Naive thymus-derived CD4-positive, alpha-beta T cell (primary cell): ENCODE measurements around the gene UBR3. TPM values are rescaled to one million over a fixed set of nuclear protein-coding genes. Genes with fewer than 3 reads are reported as not detected.
A peak's percentile ranks its signal among the peaks of the same experiment; 100 is the strongest.
"Not testable (repeated sequence)": the region's sequence is repeated elsewhere in the genome, so short reads cannot be mapped to it uniquely, and the experiment has no call there.

ENCODE experiments used
- ATAC-seq: fragments of 150-1000 bp; cut with Tn5 transposase; 2 replicates; pipeline ENCODE4 v1.10.0; 2021; ENCODE audit warnings: mild to moderate bottlenecking, moderate library complexity
- CTCF ChIA-PET: fragments of 350-600 bp; sonication (Branson Sonifier 250); formaldehyde crosslinking; loops from one replicate; lab custom pipeline; 2021; ENCODE audit warnings: antibody characterized with exemption; lab: Charles Lee
- POLR2A ChIA-PET: fragments of 350-600 bp; sonication (Branson Sonifier 250); formaldehyde crosslinking; loops from one replicate; lab custom pipeline; 2021; ENCODE audit warnings: antibody characterized with exemption, inconsistent platforms; lab: Charles Lee
- DNase-seq, 9 donors: peaks; one replicate each; pipeline versions ENCODE4 v3.0.0 to v3.0.0-alpha.2; 2020 to 2022; ENCODE audit warnings: mixed read lengths in 1 of 9
- H3K27ac ChIP-seq: one replicate; pipeline ENCODE4 v1.7.0; 2013; ENCODE audit warnings: mild to moderate bottlenecking, low read depth, low read length, moderate library complexity
- H3K27me3 ChIP-seq, 2 donors: one replicate each; pipeline ENCODE4 v1.7.0; 2013; ENCODE audit warnings: low read length in 2 of 2, mild to moderate bottlenecking in 2 of 2, moderate library complexity in 2 of 2; ENCODE audit not compliant: control insufficient read depth in 2 of 2, insufficient read depth in 2 of 2
- H3K36me3 ChIP-seq, 3 experiments: 1 replicate in 2 of 3; 2 replicates in 1 of 3; pipeline ENCODE4 v1.7.0; 2013; ENCODE audit warnings: low read length in 3 of 3, mild to moderate bottlenecking in 3 of 3, moderate library complexity in 1 of 3; ENCODE audit not compliant: insufficient read depth in 3 of 3, control insufficient read depth in 2 of 3
- H3K4me1 ChIP-seq, 2 donors: one replicate each; pipeline ENCODE4 v1.7.0; 2013; ENCODE audit warnings: low read length in 2 of 2, mild to moderate bottlenecking in 2 of 2, moderate library complexity in 1 of 2; ENCODE audit not compliant: control insufficient read depth in 2 of 2, insufficient read depth in 2 of 2
- H3K4me3 ChIP-seq: 2 replicates; pipeline ENCODE4 v1.7.0; 2013; ENCODE audit warnings: mild to moderate bottlenecking, low read length
- H3K9me3 ChIP-seq, 3 experiments: 1 replicate in 2 of 3; 2 replicates in 1 of 3; pipeline ENCODE4 v1.7.0; 2013; ENCODE audit warnings: low read length in 3 of 3; ENCODE audit not compliant: control insufficient read depth in 2 of 3
- H3K27ac Mint-ChIP-seq, 9 donors: one replicate each; pipeline ENCODE4 v1.8.0; 2020 to 2022; ENCODE audit warnings: mixed read lengths in 9 of 9, mild to moderate bottlenecking in 8 of 9, moderate library complexity in 5 of 9, inconsistent platforms in 2 of 9
- H3K27me3 Mint-ChIP-seq, 5 donors: one replicate each; pipeline ENCODE4 v1.8.0; 2021 to 2022; ENCODE audit warnings: mixed read lengths in 5 of 5, mild to moderate bottlenecking in 1 of 5
- H3K36me3 Mint-ChIP-seq, 5 donors: one replicate each; pipeline ENCODE4 v1.8.0; 2020 to 2022; ENCODE audit warnings: mixed read lengths in 5 of 5, mild to moderate bottlenecking in 3 of 5, inconsistent platforms in 1 of 5
- H3K4me1 Mint-ChIP-seq, 7 donors: one replicate each; pipeline ENCODE4 v1.8.0; 2020 to 2022; ENCODE audit warnings: mixed read lengths in 7 of 7, mild to moderate bottlenecking in 3 of 7, inconsistent platforms in 1 of 7
- H3K4me3 Mint-ChIP-seq, 10 donors: one replicate each; pipeline ENCODE4 v1.8.0; 2020 to 2022; ENCODE audit warnings: mild to moderate bottlenecking in 10 of 10, mixed read lengths in 10 of 10, moderate library complexity in 6 of 10, inconsistent platforms in 2 of 10
- H3K9me3 Mint-ChIP-seq, 11 donors: one replicate each; pipeline ENCODE4 v1.8.0; 2020 to 2022; ENCODE audit warnings: mixed read lengths in 11 of 11, mild to moderate bottlenecking in 4 of 11, inconsistent platforms in 1 of 11, moderate library complexity in 1 of 11
- intact Hi-C, 2 donors: fragments of 100-400 bp; cut with micrococcal nuclease; formaldehyde crosslinking; loops; one replicate each; pipeline ENCODE4 v1.15.1; 2023
- polyA plus RNA-seq, 2 donors: library from polyadenylated mRNA; unstranded; fragments of 300-500 nt; fragmentation: Illumina TruSeq; gene quantifications; one replicate each; pipeline ENCODE4 v1.2.3, GENCODE V29; 2021
- total RNA-seq, 6 experiments: library from RNA in 5 of 6; stranded (reverse) in 5 of 6; gene quantifications; 1 replicate in 5 of 6; 2 replicates in 1 of 6; pipeline ENCODE4 v1.2.3 and lab custom pipeline; 2021 to 2026

Gene UBR3
- total and polyA plus RNA-seq, 7 experiments from 2014 or later: 7.7 to 48.2 (median 39.0) TPM

DNA sequence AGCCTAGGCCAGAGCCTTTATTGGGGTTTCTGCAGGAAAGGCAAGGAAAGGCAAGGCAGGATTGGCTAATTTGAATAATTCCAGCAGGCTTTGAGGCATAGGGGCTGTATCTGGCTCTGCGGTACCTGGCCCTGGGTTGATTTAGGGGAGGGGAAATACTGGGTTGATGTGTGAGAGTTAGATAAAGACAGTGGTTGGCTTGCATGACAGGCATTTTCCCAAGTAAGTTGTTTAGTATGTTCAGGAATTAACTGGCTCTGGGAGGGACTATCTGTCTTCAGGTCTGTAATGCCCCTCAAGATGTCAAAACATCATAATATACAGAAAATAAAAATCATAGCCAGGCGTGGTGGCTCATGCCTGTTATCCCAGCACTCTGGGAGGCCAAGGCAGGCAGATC is 98.7 kb downstream of the UBR3 start:
- no peaks in the 10 kb centered on the region for H3K9me3 Mint-ChIP-seq
- ATAC-seq (no peak), DNase-seq (no peak)
- H3K4me3 ChIP-seq: no peak overlapping the region
- H3K36me3 ChIP-seq: peaks cover 0 to 16% (median 0%) of the 10 kb centered on the region in 3 experiments
- H3K36me3 Mint-ChIP-seq: peaks cover 0 to 24% (median 7%) of the 10 kb centered on the region in 5 donors
- H3K27me3 Mint-ChIP-seq: no peaks in the 10 kb centered on the region
- H3K4me1 ChIP-seq: no peaks in the 10 kb centered on the region
- H3K27ac ChIP-seq: peak overlapping the region; percentile 27
- ChIA-PET CTCF (no interaction called here), POLR2A (no interaction called here)
- no peaks in the 10 kb centered on the region for H3K27me3 ChIP-seq
- intact Hi-C loops: loop anchor here in 1 of 2 donors (2.0 to 5.0 kb wide), 3 partner anchors 817 to 1034 kb away; partner anchors contain the start of gene SPC25
- H3K4me3 Mint-ChIP-seq: no peak overlapping the region
- no peaks in the 10 kb centered on the region for H3K9me3 ChIP-seq
- H3K4me1 Mint-ChIP-seq: no peaks in the 10 kb centered on the region
- peak overlapping the region in 4 of 9 donors; percentile 5 to 55 (median 32) for H3K27ac Mint-ChIP-seq

DNA sequence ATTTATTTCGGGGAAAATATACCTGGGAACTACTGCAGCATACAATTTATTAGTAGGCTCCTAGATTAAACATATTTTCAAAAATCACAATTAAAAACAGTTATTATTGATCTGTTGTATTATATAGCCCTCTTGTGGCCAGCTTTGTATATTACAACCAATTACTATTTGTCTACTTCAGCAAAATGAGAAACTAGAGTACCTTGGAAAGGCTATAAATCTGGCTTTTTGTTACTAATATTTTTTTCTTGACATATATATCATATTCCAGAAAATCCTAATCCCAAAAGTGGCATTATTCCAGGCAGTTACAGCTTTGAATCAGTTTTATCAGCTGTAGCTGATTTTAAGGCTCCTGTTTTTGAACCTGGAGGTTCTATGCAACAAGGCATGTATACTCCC is 101.2 kb downstream of the UBR3 start:
- Histone ChIP-seq H3K36me3 (peaks cover 0 to 19% (median 0%) of the 10 kb centered on the region in 3 experiments), H3K9me3 (no peaks in the 10 kb centered on the region), H3K27me3 (no peaks in the 10 kb centered on the region), H3K4me1 (no peaks in the 10 kb centered on the region), H3K27ac (no peak overlapping the region), H3K4me3 (no peak overlapping the region)
- no peak overlapping the region for H3K27ac Mint-ChIP-seq
- DNase-seq: peak in 6 of 9 donors; percentile 12 to 46 (median 35)
- no peaks in the 10 kb centered on the region for H3K9me3 Mint-ChIP-seq
- H3K4me1 Mint-ChIP-seq: no peaks in the 10 kb centered on the region
- POLR2A ChIA-PET: interaction anchor here (1.2 kb wide), 1 partner anchor 104 kb away, joined by 4 read pairs; the partner anchor contains the start of gene METTL5
- peak; percentile 53 for ATAC-seq
- H3K27me3 Mint-ChIP-seq: no peaks in the 10 kb centered on the region
- intact Hi-C loops: loop anchor here (1.0 to 5.0 kb wide), 7 partner anchors 100 to 1036 kb away; partner anchors contain the start of genes METTL5 (in 1 of the 2) and SPC25 (in 1 of the 2)
- peaks cover 0 to 24% (median 7%) of the 10 kb centered on the region in 5 donors for H3K36me3 Mint-ChIP-seq
- H3K4me3 Mint-ChIP-seq: no peak overlapping the region
- CTCF ChIA-PET: interaction anchor here (0.7 to 1.4 kb wide), 6 partner anchors 21 to 403 kb away, joined by 3 to 10 read pairs (median 4); no protein-coding TSS in a partner anchor

DNA sequence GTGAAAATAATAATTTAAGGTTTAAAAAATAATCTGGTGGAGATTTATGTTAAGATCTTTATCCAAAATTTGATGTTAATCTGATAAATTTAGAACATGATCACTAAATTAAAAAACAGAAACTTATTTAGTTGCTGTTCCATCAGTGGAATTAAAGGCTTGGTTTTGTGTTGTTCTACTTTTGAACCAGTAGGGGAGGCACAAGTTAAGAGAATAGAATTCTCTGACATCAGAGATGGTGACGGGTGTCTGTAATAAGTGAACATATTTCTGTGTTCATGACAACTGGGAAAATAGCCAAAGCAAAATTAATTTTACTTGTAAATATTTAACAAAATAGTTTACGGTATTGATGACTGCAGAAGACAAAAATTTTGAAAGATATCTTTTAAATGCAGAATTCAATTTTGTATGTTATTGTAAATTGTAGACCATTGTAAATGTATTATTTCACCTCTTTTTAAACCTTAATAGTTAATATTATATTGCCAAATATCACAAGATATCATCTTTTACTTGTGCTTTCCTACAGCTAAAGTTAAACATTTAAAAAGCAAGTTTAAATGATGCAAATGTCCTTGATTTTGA is 106.0 kb downstream of the UBR3 start:
- ATAC-seq: no peak
- H3K36me3 Mint-ChIP-seq: peaks cover 0 to 46% (median 36%) of the 10 kb centered on the region in 5 donors

DNA sequence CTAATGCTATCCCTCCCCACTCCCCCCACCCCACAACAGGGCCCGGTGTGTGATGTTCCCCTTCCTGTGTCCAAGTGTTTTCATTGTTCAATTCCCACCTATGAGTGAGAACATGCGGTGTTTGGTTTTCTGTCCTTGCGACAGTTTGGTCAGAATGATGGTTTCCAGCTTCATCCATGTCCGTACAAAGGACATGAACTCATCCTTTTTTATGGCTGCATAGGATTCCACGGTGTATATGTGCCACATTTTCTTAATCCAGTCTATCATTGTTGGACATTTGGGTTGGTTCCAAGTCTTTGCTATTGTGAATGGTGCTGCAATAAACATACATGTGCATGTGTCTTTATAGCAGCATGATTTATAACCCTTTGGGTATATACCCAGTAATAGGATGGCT is 109.4 kb downstream of the UBR3 start:
- H3K4me3 Mint-ChIP-seq, H3K4me3 ChIP-seq, CTCF ChIA-PET, DNase-seq, H3K9me3 Mint-ChIP-seq, H3K9me3 ChIP-seq, POLR2A ChIA-PET, H3K27ac ChIP-seq, H3K4me1 ChIP-seq, intact Hi-C loops, H3K27me3 ChIP-seq, ATAC-seq, H3K27me3 Mint-ChIP-seq, H3K4me1 Mint-ChIP-seq, H3K27ac Mint-ChIP-seq: not testable (repeated sequence)
- peaks cover 0 to 43% (median 29%) of the 10 kb centered on the region in 5 donors for H3K36me3 Mint-ChIP-seq
- H3K36me3 ChIP-seq: peaks cover 0 to 14% (median 0%) of the 10 kb centered on the region in 3 experiments

More for the DNA sequence above, 106.0 kb downstream of the UBR3 start:
- Mint-ChIP-seq H3K27ac (no peak overlapping the region), H3K4me3 (no peak overlapping the region), H3K9me3 (no peaks in the 10 kb centered on the region), H3K4me1 (peaks cover 0 to 9% (median 0%) of the 10 kb centered on the region in 7 donors), H3K27me3 (no peaks in the 10 kb centered on the region)
- intact Hi-C loops: loop anchor here in 1 of 2 donors (5.0 kb wide), 1 partner anchor 879 kb away; no protein-coding TSS in a partner anchor
- CTCF ChIA-PET: no interaction called here
- Histone ChIP-seq H3K36me3 (peaks cover 0 to 15% (median 0%) of the 10 kb centered on the region in 3 experiments), H3K4me3 (no peak overlapping the region), H3K9me3 (no peaks in the 10 kb centered on the region), H3K4me1 (no peaks in the 10 kb centered on the region), H3K27me3 (no peaks in the 10 kb centered on the region), H3K27ac (no peak overlapping the region)
- POLR2A ChIA-PET: no interaction called here
- peak in 2 of 9 donors; percentile 6 to 9 for DNase-seq

DNA sequence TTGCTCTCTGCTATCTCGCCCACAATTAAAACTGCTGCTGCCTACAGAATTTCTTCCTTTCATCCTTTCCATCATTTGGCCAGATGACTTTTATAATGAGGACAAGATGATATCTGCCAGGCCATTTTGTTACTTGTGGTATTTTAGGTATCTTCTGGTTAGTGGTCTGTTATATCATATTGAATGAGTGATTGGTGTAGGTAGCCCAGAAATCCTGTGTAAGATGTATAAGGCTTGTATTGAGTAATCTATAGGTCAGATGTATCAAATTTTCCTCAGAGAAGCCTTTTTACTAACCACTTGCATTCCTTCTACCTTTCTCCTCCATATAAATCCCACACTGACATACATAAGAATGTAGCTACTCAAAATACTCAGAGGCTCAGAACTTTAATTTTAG is 118.3 kb downstream of the UBR3 start:
- H3K4me1 ChIP-seq: no peaks in the 10 kb centered on the region
- Mint-ChIP-seq H3K4me3 (no peak overlapping the region), H3K36me3 (peaks cover 7 to 58% (median 38%) of the 10 kb centered on the region in 5 donors), H3K27ac (peak overlapping the region in 2 of 9 donors; percentile 38 to 47), H3K27me3 (no peaks in the 10 kb centered on the region), H3K4me1 (peaks cover 0 to 4% (median 0%) of the 10 kb centered on the region in 7 donors), H3K9me3 (no peaks in the 10 kb centered on the region)
- ChIA-PET POLR2A (no interaction called here), CTCF (no interaction called here)
- ATAC-seq (no peak), DNase-seq (no peak)
- no peak overlapping the region for H3K4me3 ChIP-seq
- no peaks in the 10 kb centered on the region for H3K9me3 ChIP-seq
- peaks cover 0 to 34% (median 4%) of the 10 kb centered on the region in 3 experiments for H3K36me3 ChIP-seq
- H3K27me3 ChIP-seq: no peaks in the 10 kb centered on the region
- H3K27ac ChIP-seq: no peak overlapping the region
- intact Hi-C loops: no loop called here

DNA sequence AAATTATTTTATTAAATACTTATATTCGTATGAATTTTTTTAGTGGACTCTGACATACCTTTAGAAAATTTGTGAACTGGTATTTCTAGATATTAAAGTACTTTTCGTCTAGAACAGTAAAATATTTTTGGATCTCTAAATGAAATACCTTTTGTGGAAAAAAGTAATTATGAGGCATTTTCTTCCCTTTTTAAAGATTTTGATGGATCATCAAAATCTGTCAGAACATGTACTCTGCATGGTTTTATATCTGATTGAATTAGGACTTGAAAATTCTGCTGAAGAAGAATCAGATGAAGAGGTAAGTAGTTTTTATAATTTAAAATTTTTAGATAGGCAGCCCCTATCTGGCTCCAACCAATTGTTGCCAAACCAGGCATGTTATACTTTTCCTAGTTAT is 118.8 kb downstream of the UBR3 start:
- H3K36me3 Mint-ChIP-seq: peaks cover 7 to 58% (median 38%) of the 10 kb centered on the region in 5 donors
- H3K4me1 Mint-ChIP-seq: peaks cover 0 to 4% (median 0%) of the 10 kb centered on the region in 7 donors
- intact Hi-C loops: no loop called here
- H3K27ac Mint-ChIP-seq: no peak overlapping the region
- no peaks in the 10 kb centered on the region for H3K27me3 Mint-ChIP-seq
- Histone ChIP-seq H3K9me3 (no peaks in the 10 kb centered on the region), H3K27me3 (no peaks in the 10 kb centered on the region), H3K36me3 (peaks cover 0 to 31% (median 4%) of the 10 kb centered on the region in 3 experiments), H3K4me3 (no peak overlapping the region), H3K4me1 (no peaks in the 10 kb centered on the region), H3K27ac (no peak overlapping the region)
- H3K9me3 Mint-ChIP-seq: no peaks in the 10 kb centered on the region
- POLR2A ChIA-PET: no interaction called here
- H3K4me3 Mint-ChIP-seq: no peak overlapping the region
- ATAC-seq: no peak
- no peak for DNase-seq
- CTCF ChIA-PET: no interaction called here
